Neural cell (in vitro differentiated cells): Measurements from ENCODE around the gene STAC2.

Experiments
- EP300 ChIP-seq: fragments of 450-650 bp; conservative IDR thresholded peaks from 2 replicates; pipeline ENCODE4 v1.6.1; 2014; ENCODE audit warnings: antibody characterized with exemption, mild to moderate bottlenecking, moderate library complexity; ENCODE audit not compliant: poor library complexity, severe bottlenecking
- TF ChIP-seq, protein P1 (sequence below): fragments of 450-650 bp; IDR thresholded peaks from 2 replicates; pipeline ENCODE4 v1.5.1; 2014; ENCODE audit warnings: antibody characterized with exemption, mild to moderate bottlenecking, moderate library complexity; ENCODE audit not compliant: poor library complexity, severe bottlenecking

DNA sequence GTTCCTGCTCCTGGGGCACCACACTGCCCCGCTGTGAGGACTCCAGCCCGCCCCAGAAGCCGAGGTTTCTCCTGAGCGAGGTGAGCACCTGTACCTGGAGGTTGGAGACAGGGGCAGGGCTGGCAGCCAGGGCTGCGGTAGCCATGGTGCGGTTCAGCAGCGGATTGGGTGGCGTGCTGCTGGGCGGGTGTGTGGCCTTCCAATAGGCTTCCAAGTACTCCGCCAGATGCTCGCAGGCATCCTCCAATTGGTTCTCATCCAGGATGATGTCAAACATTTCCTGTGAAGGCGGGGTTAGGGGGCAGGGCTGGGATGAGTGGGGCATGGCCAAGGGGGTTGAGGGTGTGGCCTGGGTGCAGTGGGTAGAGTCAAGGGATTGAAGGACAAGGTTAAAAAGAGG is 48.5 kb downstream of the STAC2 start:
- TF ChIP-seq, protein P1, sequence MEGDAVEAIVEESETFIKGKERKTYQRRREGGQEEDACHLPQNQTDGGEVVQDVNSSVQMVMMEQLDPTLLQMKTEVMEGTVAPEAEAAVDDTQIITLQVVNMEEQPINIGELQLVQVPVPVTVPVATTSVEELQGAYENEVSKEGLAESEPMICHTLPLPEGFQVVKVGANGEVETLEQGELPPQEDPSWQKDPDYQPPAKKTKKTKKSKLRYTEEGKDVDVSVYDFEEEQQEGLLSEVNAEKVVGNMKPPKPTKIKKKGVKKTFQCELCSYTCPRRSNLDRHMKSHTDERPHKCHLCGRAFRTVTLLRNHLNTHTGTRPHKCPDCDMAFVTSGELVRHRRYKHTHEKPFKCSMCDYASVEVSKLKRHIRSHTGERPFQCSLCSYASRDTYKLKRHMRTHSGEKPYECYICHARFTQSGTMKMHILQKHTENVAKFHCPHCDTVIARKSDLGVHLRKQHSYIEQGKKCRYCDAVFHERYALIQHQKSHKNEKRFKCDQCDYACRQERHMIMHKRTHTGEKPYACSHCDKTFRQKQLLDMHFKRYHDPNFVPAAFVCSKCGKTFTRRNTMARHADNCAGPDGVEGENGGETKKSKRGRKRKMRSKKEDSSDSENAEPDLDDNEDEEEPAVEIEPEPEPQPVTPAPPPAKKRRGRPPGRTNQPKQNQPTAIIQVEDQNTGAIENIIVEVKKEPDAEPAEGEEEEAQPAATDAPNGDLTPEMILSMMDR = no peak
- TF ChIP-seq EP300 = no peak
